Immature natural killer cell (primary cell): ENCODE results near the gene ACSF3. TPM values are rescaled to one million over a fixed set of nuclear protein-coding genes. Genes with fewer than 3 reads are reported as not detected.

ENCODE experiments used
- DNase-seq, 3 donors: peaks; one replicate each; pipeline ENCODE4 v3.0.0; 2022; ENCODE audit warnings: mixed read lengths in 1 of 3
- H3K27ac Mint-ChIP-seq, 6 donors: one replicate each; pipeline ENCODE4 v1.8.0; 2020; ENCODE audit warnings: mixed read lengths in 6 of 6, mild to moderate bottlenecking in 5 of 6, inconsistent platforms in 4 of 6, moderate library complexity in 3 of 6
- H3K27me3 Mint-ChIP-seq, 3 donors: one replicate each; pipeline ENCODE4 v1.8.0; 2020 to 2021; ENCODE audit warnings: low read depth in 3 of 3, mild to moderate bottlenecking in 3 of 3, mixed read lengths in 3 of 3, moderate library complexity in 3 of 3, inconsistent platforms in 1 of 3
- H3K36me3 Mint-ChIP-seq, 3 donors: one replicate each; pipeline ENCODE4 v1.8.0; 2020; ENCODE audit warnings: mixed read lengths in 3 of 3, inconsistent platforms in 2 of 3, mild to moderate bottlenecking in 2 of 3
- H3K4me1 Mint-ChIP-seq, 2 donors: one replicate each; pipeline ENCODE4 v1.8.0; 2020; ENCODE audit warnings: inconsistent platforms in 2 of 2, mild to moderate bottlenecking in 2 of 2, mixed read lengths in 2 of 2, moderate library complexity in 1 of 2
- H3K4me3 Mint-ChIP-seq, 5 donors: one replicate each; pipeline ENCODE4 v1.8.0; 2020; ENCODE audit warnings: mild to moderate bottlenecking in 5 of 5, mixed read lengths in 5 of 5, inconsistent platforms in 3 of 5, moderate library complexity in 3 of 5
- H3K9me3 Mint-ChIP-seq, 6 donors: one replicate each; pipeline ENCODE4 v1.8.0; 2020; ENCODE audit warnings: mild to moderate bottlenecking in 6 of 6, mixed read lengths in 6 of 6, inconsistent platforms in 4 of 6, moderate library complexity in 3 of 6
- polyA plus RNA-seq, 3 donors: library from polyadenylated mRNA; unstranded; fragments of 300-500 nt; fragmentation: Illumina TruSeq; gene quantifications; one replicate each; pipeline ENCODE4 v1.2.3, GENCODE V29; 2021

ACSF3 gene
- 10 to 100 TPM; 22.7 to 27.7 (median 24.1) TPM for polyA plus RNA-seq

- Mint-ChIP-seq H3K4me3 (peak within 1 kb of the TSS; percentile 91 to 99 (median 97)), H3K4me1 (peaks cover 48% of the 10 kb centered on the region in 2 donors), H3K36me3 (no peaks in the 10 kb centered on the region), H3K9me3 (no peaks in the 10 kb centered on the region), H3K27ac (peak within 1 kb of the TSS; percentile 94 to 99 (median 97)), H3K27me3 (peaks cover 7 to 23% (median 16%) of the 10 kb centered on the region in 3 donors)
- DNase-seq = peak; percentile 71 to 78 (median 77)
These were observed at the start of gene ACSF3 for GRCh38 chr16:89093602-89094251. ACSF3 (plus strand) TSS chr16:89093852; CDS start chr16:89100682, 6,830 bp downstream.

- Mint-ChIP-seq H3K27ac (no peak overlapping the region), H3K4me1 (no peaks in the 10 kb centered on the region), H3K9me3 (peaks cover 0 to 2% (median 0%) of the 10 kb centered on the region in 6 donors), H3K4me3 (no peak overlapping the region), H3K36me3 (no peaks in the 10 kb centered on the region), H3K27me3 (peaks cover 0 to 2% (median 0%) of the 10 kb centered on the region in 3 donors)
- DNase-seq = no peak
These were observed 49.1 kb upstream of the ACSF3 start for GRCh38 chr16:89044418-89045180.

- Mint-ChIP-seq H3K4me1 (no peaks in the 10 kb centered on the region), H3K4me3 (no peak overlapping the region), H3K36me3 (no peaks in the 10 kb centered on the region), H3K9me3 (peaks cover 0 to 2% (median 0%) of the 10 kb centered on the region in 6 donors), H3K27ac (no peak overlapping the region), H3K27me3 (peaks cover 0 to 2% (median 0%) of the 10 kb centered on the region in 3 donors)
- no peak for DNase-seq
These were observed 48.4 kb upstream of the ACSF3 start for GRCh38 chr16:89045181-89045815.

GRCh38 chr16:89045881-89046280 is 47.8 kb upstream of the ACSF3 start:
- DNase-seq = no peak
- Mint-ChIP-seq H3K27ac (peak overlapping the region in 1 of 6 donors; percentile 2), H3K36me3 (no peaks in the 10 kb centered on the region), H3K9me3 (peaks cover 0 to 2% (median 0%) of the 10 kb centered on the region in 6 donors), H3K27me3 (peaks cover 0 to 2% (median 0%) of the 10 kb centered on the region in 3 donors), H3K4me3 (no peak overlapping the region), H3K4me1 (no peaks in the 10 kb centered on the region)

GRCh38 chr16:89046491-89046890 is 47.2 kb upstream of the ACSF3 start:
- no peak overlapping the region for H3K4me3 Mint-ChIP-seq
- DNase-seq = no peak
- H3K9me3 Mint-ChIP-seq = peaks cover 0 to 2% (median 0%) of the 10 kb centered on the region in 6 donors
- H3K4me1 Mint-ChIP-seq = no peaks in the 10 kb centered on the region
- no peaks in the 10 kb centered on the region for H3K36me3 Mint-ChIP-seq
- H3K27ac Mint-ChIP-seq = no peak overlapping the region
- H3K27me3 Mint-ChIP-seq = peaks cover 0 to 2% (median 0%) of the 10 kb centered on the region in 3 donors

GRCh38 chr16:89047331-89048089 is 46.1 kb upstream of the ACSF3 start:
- no peak overlapping the region for H3K27ac Mint-ChIP-seq
- no peak for DNase-seq
- no peak overlapping the region for H3K4me3 Mint-ChIP-seq
- H3K4me1 Mint-ChIP-seq = no peaks in the 10 kb centered on the region
- no peaks in the 10 kb centered on the region for H3K36me3 Mint-ChIP-seq
- peaks cover 0 to 2% (median 0%) of the 10 kb centered on the region in 6 donors for H3K9me3 Mint-ChIP-seq
- peaks cover 0 to 2% (median 0%) of the 10 kb centered on the region in 3 donors for H3K27me3 Mint-ChIP-seq

- H3K27ac Mint-ChIP-seq = no peak overlapping the region
- H3K36me3 Mint-ChIP-seq = no peaks in the 10 kb centered on the region
- H3K4me3 Mint-ChIP-seq = no peak overlapping the region
- peaks cover 0 to 2% (median 0%) of the 10 kb centered on the region in 6 donors for H3K9me3 Mint-ChIP-seq
- no peak for DNase-seq
- peaks cover 0 to 2% (median 2%) of the 10 kb centered on the region in 3 donors for H3K27me3 Mint-ChIP-seq
- no peaks in the 10 kb centered on the region for H3K4me1 Mint-ChIP-seq
These were observed 45.4 kb upstream of the ACSF3 start for GRCh38 chr16:89048090-89048725.

- Mint-ChIP-seq H3K9me3 (peaks cover 0 to 2% (median 0%) of the 10 kb centered on the region in 6 donors), H3K36me3 (no peaks in the 10 kb centered on the region), H3K27me3 (peaks cover 0 to 2% (median 2%) of the 10 kb centered on the region in 3 donors), H3K4me1 (no peaks in the 10 kb centered on the region), H3K4me3 (no peak overlapping the region), H3K27ac (no peak overlapping the region)
- DNase-seq = no peak
These were observed 44.7 kb upstream of the ACSF3 start for GRCh38 chr16:89048871-89049422.

- Mint-ChIP-seq H3K27ac (no peak overlapping the region), H3K4me3 (no peak overlapping the region), H3K9me3 (peaks cover 0 to 2% (median 0%) of the 10 kb centered on the region in 6 donors), H3K4me1 (no peaks in the 10 kb centered on the region), H3K36me3 (no peaks in the 10 kb centered on the region), H3K27me3 (peaks cover 0 to 2% (median 0%) of the 10 kb centered on the region in 3 donors)
- DNase-seq = no peak
These were observed 44.1 kb upstream of the ACSF3 start for GRCh38 chr16:89049484-89050118.

- Mint-ChIP-seq H3K36me3 (no peaks in the 10 kb centered on the region), H3K4me3 (no peak overlapping the region), H3K4me1 (no peaks in the 10 kb centered on the region), H3K27me3 (peaks cover 0 to 4% (median 0%) of the 10 kb centered on the region in 3 donors), H3K27ac (no peak overlapping the region), H3K9me3 (peaks cover 0 to 2% (median 0%) of the 10 kb centered on the region in 6 donors)
- DNase-seq = no peak
These were observed 43.4 kb upstream of the ACSF3 start for GRCh38 chr16:89050119-89050867.

- no peaks in the 10 kb centered on the region for H3K36me3 Mint-ChIP-seq
- no peak overlapping the region for H3K4me3 Mint-ChIP-seq
- no peak overlapping the region for H3K27ac Mint-ChIP-seq
- no peaks in the 10 kb centered on the region for H3K4me1 Mint-ChIP-seq
- H3K27me3 Mint-ChIP-seq = peaks cover 0 to 4% (median 0%) of the 10 kb centered on the region in 3 donors
- DNase-seq = no peak
- peaks cover 0 to 1% (median 0%) of the 10 kb centered on the region in 6 donors for H3K9me3 Mint-ChIP-seq
These were observed 42.8 kb upstream of the ACSF3 start for GRCh38 chr16:89050868-89051311.
